Liver (tissue), 9 donors: Measurements from ENCODE around the gene DMD. TPM values are rescaled to one million over a fixed set of nuclear protein-coding genes. Genes with fewer than 3 reads are reported as not detected.

Experiments
- DNase-seq: peaks from one replicate; pipeline ENCODE4 v3.0.0-alpha.2; 2017; ENCODE audit warnings: low spot score
- H3K27ac ChIP-seq, 2 donors: one replicate each; pipeline ENCODE4 v1.7.0; 2013; ENCODE audit warnings: inconsistent platforms in 2 of 2, low read length in 2 of 2, control low read depth in 1 of 2, low read depth in 1 of 2, mild to moderate bottlenecking in 1 of 2
- H3K27me3 ChIP-seq, 4 donors: one replicate each; pipeline versions ENCODE4 v1.6.1 to v1.7.0; 2013; ENCODE audit warnings: low read length in 3 of 4, inconsistent platforms in 1 of 4, mild to moderate bottlenecking in 1 of 4, moderate library complexity in 1 of 4; ENCODE audit not compliant: control insufficient read depth in 4 of 4, insufficient read depth in 4 of 4
- H3K36me3 ChIP-seq, 4 donors: one replicate each; pipeline versions ENCODE4 v1.6.1 to v1.7.0; 2013; ENCODE audit warnings: low read length in 3 of 4, mild to moderate bottlenecking in 3 of 4, low read depth in 1 of 4, moderate library complexity in 1 of 4; ENCODE audit not compliant: control insufficient read depth in 4 of 4, insufficient read depth in 3 of 4
- H3K4me1 ChIP-seq, 4 donors: one replicate each; pipeline versions ENCODE4 v1.6.1 to v1.7.0; 2013; ENCODE audit warnings: low read length in 3 of 4, mild to moderate bottlenecking in 3 of 4, moderate library complexity in 1 of 4; ENCODE audit not compliant: control insufficient read depth in 4 of 4, insufficient read depth in 4 of 4
- H3K4me3 ChIP-seq, 3 donors: one replicate each; pipeline versions ENCODE4 v1.6.1 to v1.7.0; 2013; ENCODE audit warnings: low read length in 3 of 3, control low read depth in 1 of 3, low read depth in 1 of 3, mild to moderate bottlenecking in 1 of 3
- H3K9ac ChIP-seq, 2 donors: one replicate each; pipeline ENCODE4 v1.7.0; 2013; ENCODE audit warnings: low read length in 2 of 2, mild to moderate bottlenecking in 2 of 2, moderate library complexity in 2 of 2, control low read depth in 1 of 2, low read depth in 1 of 2
- H3K9me3 ChIP-seq, 4 donors: one replicate each; pipeline versions ENCODE4 v1.6.1 to v1.7.0; 2013; ENCODE audit warnings: low read length in 3 of 4; ENCODE audit not compliant: control insufficient read depth in 4 of 4
- ATF3 ChIP-seq: IDR thresholded peaks from 2 replicates; pipeline ENCODE4 v1.6.1; 2016; ENCODE audit warnings: antibody characterized with exemption
- CTCF ChIP-seq: fragments of 150-350 bp; IDR thresholded peaks from 2 replicates; pipeline ENCODE4 v1.5.1; 2017; ENCODE audit warnings: improper control_type of control experiment, low read depth, low read length; ENCODE audit not compliant: missing input control
- EGR1 ChIP-seq, 2 donors: IDR thresholded peaks; 2 replicates each; pipeline ENCODE4 v1.6.1; 2016 to 2018; ENCODE audit warnings: antibody characterized with exemption in 2 of 2, low read depth in 2 of 2
- FOXA1 ChIP-seq: IDR thresholded peaks from 2 replicates; pipeline ENCODE4 v1.6.1; 2016; ENCODE audit warnings: antibody characterized with exemption
- FOXA2 ChIP-seq: IDR thresholded peaks from 2 replicates; pipeline ENCODE4 v1.6.1; 2016; ENCODE audit warnings: antibody characterized with exemption
- GABPA ChIP-seq, 2 donors: IDR thresholded peaks in 1 of 2; conservative IDR thresholded peaks in 1 of 2; 2 replicates each; pipeline ENCODE4 v1.6.1; 2016; ENCODE audit warnings: antibody characterized with exemption in 2 of 2, mild to moderate bottlenecking in 1 of 2, moderate library complexity in 1 of 2
- HNF4A ChIP-seq, 2 donors: conservative IDR thresholded peaks; 2 replicates each; pipeline ENCODE4 v1.6.1; 2016; ENCODE audit warnings: antibody characterized with exemption in 2 of 2, mild to moderate bottlenecking in 2 of 2
- HNF4G ChIP-seq: IDR thresholded peaks from 2 replicates; pipeline ENCODE4 v1.6.1; 2016; ENCODE audit warnings: antibody characterized with exemption
- JUND ChIP-seq, 2 donors: IDR thresholded peaks; 2 replicates each; pipeline ENCODE4 v1.6.1; 2016; ENCODE audit warnings: antibody characterized with exemption in 2 of 2
- MAX ChIP-seq: IDR thresholded peaks from 2 replicates; pipeline ENCODE4 v1.6.1; 2016; ENCODE audit warnings: antibody characterized with exemption
- NR2F2 ChIP-seq: IDR thresholded peaks from 2 replicates; pipeline ENCODE4 v1.6.1; 2016; ENCODE audit warnings: antibody characterized with exemption
- RAD21 ChIP-seq, 2 donors: IDR thresholded peaks; 2 replicates each; pipeline ENCODE4 v1.6.1; 2016; ENCODE audit warnings: antibody characterized with exemption in 2 of 2, mild to moderate bottlenecking in 2 of 2
- REST ChIP-seq: IDR thresholded peaks from 2 replicates; pipeline ENCODE4 v1.6.1; 2016; ENCODE audit warnings: antibody characterized with exemption, mild to moderate bottlenecking
- SP1 ChIP-seq: IDR thresholded peaks from 2 replicates; pipeline ENCODE4 v1.6.1; 2018; ENCODE audit warnings: antibody characterized with exemption, mild to moderate bottlenecking
- TAF1 ChIP-seq: conservative IDR thresholded peaks from 2 replicates; pipeline ENCODE4 v1.6.1; 2016; ENCODE audit warnings: antibody characterized with exemption, mild to moderate bottlenecking
- YY1 ChIP-seq: IDR thresholded peaks from 2 replicates; pipeline ENCODE4 v1.6.1; 2016; ENCODE audit warnings: antibody characterized with exemption, mild to moderate bottlenecking
- ZBTB33 ChIP-seq: IDR thresholded peaks from 2 replicates; pipeline ENCODE4 v1.6.1; 2016; ENCODE audit warnings: antibody characterized with exemption
- WGBS: extraction: QIAGEN DNeasy Blood & Tissue Kit; methylation state at CpG from one replicate; pipeline ENCODE4 v1.1.7; 2013; 5-methylcytosine and 5-hydroxymethylcytosine counted together
- polyA plus RNA-seq, 2 donors: library from polyadenylated mRNA; stranded (reverse) in 1 of 2; unstranded in 1 of 2; fragments of 200-250 nt in 1 of 2; fragments of >200 nt in 1 of 2; fragmentation: Nextera tagmentation in 1 of 2; extraction: Ambion mirVana in 1 of 2; gene quantifications; one replicate each; pipeline versions ENCODE4 v1.2.1 to v1.2.3, GENCODE V29; 2013 to 2015
- total RNA-seq, 2 donors: library from RNA; depleted of rRNA; stranded (reverse); fragments of >200 nt; gene quantifications; one replicate each; pipeline ENCODE4 v1.2.3, GENCODE V29; 2014
- donor health status: healthy.
- donor health status: healthy.
- donor health status: healthy.
- donor health status: healthy.
- donor health status: healthy.

The DMD gene
- total and polyA plus RNA-seq, 4 donors = 14.6 to 61.9 (median 23.9) TPM

GRCh38 chrX:33053001-33053400 is 158.3 kb downstream of the DMD start:
- H3K27me3 ChIP-seq = no peaks in the 10 kb centered on the region
- H3K9ac ChIP-seq = no peak overlapping the region
- H3K4me1 ChIP-seq = no peaks in the 10 kb centered on the region
- H3K36me3 ChIP-seq = no peaks in the 10 kb centered on the region
- H3K27ac ChIP-seq = no peak overlapping the region
- TF ChIP-seq TAF1 = no peak
- no peak for TF ChIP-seq REST
- TF ChIP-seq NR2F2 = no peak
- H3K9me3 ChIP-seq = peaks cover 0 to 2% (median 0%) of the 10 kb centered on the region in 4 donors
- 87% methylated on average over 9 of the region's 9 CpGs for WGBS
- no peak for DNase-seq
- no peak overlapping the region for H3K4me3 ChIP-seq

- H3K4me3 ChIP-seq = no peak overlapping the region
- no peak overlapping the region for H3K27ac ChIP-seq
- DNase-seq = no peak
- 99% methylated on average over 2 of the region's 2 CpGs for WGBS
- no peaks in the 10 kb centered on the region for H3K4me1 ChIP-seq
- H3K27me3 ChIP-seq = no peaks in the 10 kb centered on the region
- H3K9me3 ChIP-seq = no peaks in the 10 kb centered on the region
- TF ChIP-seq RAD21 (IDR thresholded peaks at IDR 0.05) (no peak), HNF4G (no peak), FOXA2 (no peak), MAX (no peak), ZBTB33 (no peak), ATF3 (no peak), FOXA1 (no peak), CTCF (no peak), EGR1 (IDR thresholded peaks at IDR 0.05; ENCODE audit: low read depth in 2 of 2) (no peak), JUND (IDR thresholded peaks at IDR 0.05) (no peak), YY1 (no peak), NR2F2 (no peak), HNF4A (conservative IDR thresholded peaks at IDR 0.05) (no peak), REST (no peak), SP1 (no peak), TAF1 (no peak), GABPA (IDR thresholded peaks at IDR 0.05 in 1 of 2, conservative IDR thresholded peaks at IDR 0.05 in 1 of 2) (no peak)
- H3K9ac ChIP-seq = no peak overlapping the region
- no peaks in the 10 kb centered on the region for H3K36me3 ChIP-seq
Observed at GRCh38 chrX:33045882-33046281, 165.5 kb downstream of the DMD start.
